GM21381 (cell line): ENCODE data around the gene OAS3.
"Not testable (repeated sequence)": the region's sequence is repeated elsewhere in the genome, so short reads cannot be mapped to it uniquely, and the experiment has no call there.

Experiments
- ATAC-seq: cut with Tn5 transposase; IDR thresholded peaks from one replicate; pipeline ENCODE4 v1.9.1; 2021; ENCODE audit warnings: mild to moderate bottlenecking, moderate library complexity; ENCODE audit not compliant: unreplicated experiment

Gene OAS3

GRCh38 chr12:112937741-112938719 is at the start of gene OAS3:
Gene OAS3 (plus strand): TSS chr12:112938474. CDS start chr12:112938531, 57 bp downstream.
- ATAC-seq, result no peak

GRCh38 chr12:112891093-112892024 is 46.9 kb upstream of the OAS3 start:
- no peak for ATAC-seq

- no peak for ATAC-seq
Observed at GRCh38 chr12:112892856-112893255, 45.4 kb upstream of the OAS3 start.

- ATAC-seq, result peak; percentile 51
Observed at GRCh38 chr12:112894128-112894527, 44.1 kb upstream of the OAS3 start.

GRCh38 chr12:112898380-112898779 is 39.9 kb upstream of the OAS3 start:
- no peak for ATAC-seq

- no peak for ATAC-seq
Observed at GRCh38 chr12:112900298-112901145, 37.8 kb upstream of the OAS3 start.

- no peak for ATAC-seq
Observed at GRCh38 chr12:112901271-112901670, 37.0 kb upstream of the OAS3 start.

GRCh38 chr12:112904571-112904970 is 33.7 kb upstream of the OAS3 start:
- ATAC-seq, result no peak

GRCh38 chr12:112905451-112906089 is 32.7 kb upstream of the OAS3 start:
- no peak for ATAC-seq

GRCh38 chr12:112906712-112907414 is 31.4 kb upstream of the OAS3 start, which contains the start of gene OAS1:
Gene OAS1 (plus strand): TSS chr12:112906962. CDS start chr12:112907040, 78 bp downstream.
- ATAC-seq, result peak; percentile 73

GRCh38 chr12:112907415-112908157 is 30.7 kb upstream of the OAS3 start:
- peak; percentile 46 for ATAC-seq

- ATAC-seq, result no peak
Observed at GRCh38 chr12:112908548-112908947, 29.7 kb upstream of the OAS3 start.

- ATAC-seq, result no peak
Observed at GRCh38 chr12:112909693-112910092, 28.6 kb upstream of the OAS3 start.

- no peak for ATAC-seq
Observed at GRCh38 chr12:112913038-112913688, 25.1 kb upstream of the OAS3 start.

GRCh38 chr12:112913888-112914287 is 24.4 kb upstream of the OAS3 start:
- ATAC-seq, result not testable (repeated sequence)

GRCh38 chr12:112916270-112916669 is 22.0 kb upstream of the OAS3 start:
- ATAC-seq, result no peak

GRCh38 chr12:112919121-112919520 is 19.2 kb upstream of the OAS3 start:
- ATAC-seq, result no peak

- peak; percentile 69 for ATAC-seq
Observed at GRCh38 chr12:112924986-112925385, 13.3 kb upstream of the OAS3 start.
